WTC11 (cell line): Measurements from ENCODE around the gene SLC45A1. TPM values are rescaled to one million over a fixed set of nuclear protein-coding genes. Genes with fewer than 3 reads are reported as not detected.

Experiments
- ATAC-seq: fragments of 200-7000 bp; cut with Tn5 transposase; 2 replicates; pipeline ENCODE4 v1.10.0; 2021; ENCODE audit warnings: mild to moderate bottlenecking, moderate library complexity
- CTCF ChIA-PET: fragments of 300-600 bp; sonication (Branson Sonifier 250); formaldehyde crosslinking; loops from one replicate; lab custom pipeline; 2021; ENCODE audit warnings: antibody characterized with exemption; lab: Charles Lee
- POLR2A ChIA-PET: fragments of 350-600 bp; sonication (Branson Sonifier 250); formaldehyde crosslinking; loops from one replicate; lab custom pipeline; 2021; ENCODE audit warnings: antibody characterized with exemption; lab: Charles Lee
- DNase-seq: peaks from one replicate; pipeline ENCODE4 v3.0.0; 2021; ENCODE audit warnings: low spot score
- H3K27ac Mint-ChIP-seq: 2 replicates; pipeline ENCODE4 v1.8.0; 2021; ENCODE audit warnings: mixed read lengths
- H3K27me3 Mint-ChIP-seq: 2 replicates; pipeline ENCODE4 v1.8.0; 2021; ENCODE audit warnings: low read depth, mild to moderate bottlenecking, moderate library complexity, mixed read lengths
- H3K36me3 Mint-ChIP-seq: 2 replicates; pipeline ENCODE4 v1.8.0; 2021; ENCODE audit warnings: mixed read lengths
- H3K4me1 Mint-ChIP-seq: 2 replicates; pipeline ENCODE4 v1.8.0; 2022; ENCODE audit warnings: mixed read lengths
- H3K4me3 Mint-ChIP-seq: 2 replicates; pipeline ENCODE4 v1.8.0; 2021; ENCODE audit warnings: mild to moderate bottlenecking, moderate library complexity, mixed read lengths
- H3K9me3 Mint-ChIP-seq: 2 replicates; pipeline ENCODE4 v1.8.0; 2021; ENCODE audit warnings: mixed read lengths
- ATF3 ChIP-seq: sonication (generic); formaldehyde crosslinking; conservative IDR thresholded peaks from 2 replicates; pipeline ENCODE4 v1.8.1; 2022; ENCODE audit warnings: mild to moderate bottlenecking, missing genetic modification reagents
- E2F1 ChIP-seq: sonication (generic); formaldehyde crosslinking; IDR thresholded peaks from 2 replicates; pipeline ENCODE4 v1.8.0; 2022; ENCODE audit warnings: mild to moderate bottlenecking, missing genetic modification reagents
- EMX1 ChIP-seq: fragments of 250-450 bp; sonication (Bioruptor Pico); IDR thresholded peaks from 2 replicates; pipeline ENCODE4 v1.8.0; 2021; ENCODE audit warnings: mild to moderate bottlenecking
- ESRRA ChIP-seq: sonication (generic); formaldehyde crosslinking; IDR thresholded peaks from 2 replicates; pipeline ENCODE4 v1.8.1; 2022; ENCODE audit warnings: mild to moderate bottlenecking, missing genetic modification reagents, borderline replicate concordance
- ETV6 ChIP-seq: sonication (generic); formaldehyde crosslinking; IDR thresholded peaks from 2 replicates; pipeline ENCODE4 v1.8.1; 2022; ENCODE audit warnings: mild to moderate bottlenecking, missing genetic modification reagents
- FOXP1 ChIP-seq: sonication (generic); formaldehyde crosslinking; IDR thresholded peaks from 2 replicates; pipeline ENCODE4 v1.8.0; 2022; ENCODE audit warnings: missing genetic modification reagents, mild to moderate bottlenecking, moderate library complexity, borderline replicate concordance
- FOXP4 ChIP-seq: sonication (generic); formaldehyde crosslinking; IDR thresholded peaks from 2 replicates; pipeline ENCODE4 v1.8.0; 2022; ENCODE audit warnings: mild to moderate bottlenecking, missing genetic modification reagents
- GTF2I ChIP-seq: fragments of 250-450 bp; sonication (Bioruptor Pico); conservative IDR thresholded peaks from 2 replicates; pipeline ENCODE4 v1.4.0; 2021; ENCODE audit warnings: mild to moderate bottlenecking
- HMGXB4 ChIP-seq: sonication (generic); formaldehyde crosslinking; IDR thresholded peaks from 2 replicates; pipeline ENCODE4 v1.8.1; 2023; ENCODE audit warnings: mild to moderate bottlenecking, moderate library complexity, missing genetic modification reagents
- JAZF1 ChIP-seq: fragments of 250-450 bp; sonication (Bioruptor Pico); IDR thresholded peaks from 2 replicates; pipeline ENCODE4 v1.9.0; 2021; ENCODE audit warnings: moderate library complexity, mild to moderate bottlenecking, inconsistent platforms
- SMAD3 ChIP-seq: sonication (generic); formaldehyde crosslinking; IDR thresholded peaks from 2 replicates; pipeline ENCODE4 v1.8.0; 2022; ENCODE audit warnings: missing genetic modification reagents, mild to moderate bottlenecking, borderline replicate concordance
- SMAD4 ChIP-seq: sonication (generic); formaldehyde crosslinking; IDR thresholded peaks from 2 replicates; pipeline ENCODE4 v1.8.0; 2022; ENCODE audit warnings: mild to moderate bottlenecking, missing genetic modification reagents
- SOX15 ChIP-seq: fragments of 250-450 bp; sonication (Bioruptor Pico); IDR thresholded peaks from 2 replicates; pipeline ENCODE4 v1.9.0; 2021; ENCODE audit warnings: mild to moderate bottlenecking
- SP1 ChIP-seq: sonication (generic); formaldehyde crosslinking; conservative IDR thresholded peaks from 2 replicates; pipeline ENCODE4 v1.8.1; 2022; ENCODE audit warnings: missing genetic modification reagents
- TEAD4 ChIP-seq: sonication (generic); formaldehyde crosslinking; IDR thresholded peaks from 2 replicates; pipeline ENCODE4 v1.8.0; 2022; ENCODE audit warnings: mild to moderate bottlenecking, missing genetic modification reagents
- ZBTB21 ChIP-seq: sonication (generic); formaldehyde crosslinking; IDR thresholded peaks from 2 replicates; pipeline ENCODE4 v1.8.1; 2023; ENCODE audit warnings: mild to moderate bottlenecking, missing genetic modification reagents, borderline replicate concordance
- ZNF138 ChIP-seq: sonication (generic); formaldehyde crosslinking; conservative IDR thresholded peaks from 2 replicates; pipeline ENCODE4 v1.8.1; 2022; ENCODE audit warnings: mild to moderate bottlenecking, moderate library complexity, missing genetic modification reagents
- ZNF232 ChIP-seq: sonication (generic); formaldehyde crosslinking; IDR thresholded peaks from 2 replicates; pipeline ENCODE4 v1.8.0; 2022; ENCODE audit warnings: mild to moderate bottlenecking, missing genetic modification reagents
- ZNF263 ChIP-seq: sonication (generic); formaldehyde crosslinking; IDR thresholded peaks from 2 replicates; pipeline ENCODE4 v1.8.1; 2022; ENCODE audit warnings: low read depth, mild to moderate bottlenecking, moderate library complexity, missing genetic modification reagents
- ZNF317 ChIP-seq: sonication (generic); formaldehyde crosslinking; IDR thresholded peaks from 2 replicates; pipeline ENCODE4 v1.8.1; 2023; ENCODE audit warnings: low read depth, mild to moderate bottlenecking, moderate library complexity, missing genetic modification reagents, borderline replicate concordance
- total RNA-seq: library from RNA; stranded (reverse); gene quantifications from 3 replicates; pipeline ENCODE4 v1.2.3, GENCODE V29; 2021
- TF ChIP-seq, protein P1 (sequence below): fragments of 250-450 bp; sonication (Bioruptor Pico); IDR thresholded peaks from 2 replicates; pipeline ENCODE4 v1.9.0; 2021; ENCODE audit warnings: mild to moderate bottlenecking
- TF ChIP-seq, protein P2 (sequence below): fragments of 250-450 bp; sonication (Bioruptor Pico); IDR thresholded peaks from 2 replicates; pipeline ENCODE4 v1.9.0; 2021; ENCODE audit warnings: moderate library complexity, mild to moderate bottlenecking, inconsistent platforms, borderline replicate concordance
- TF ChIP-seq, protein P3 (sequence below): fragments of 200-600 bp; IDR thresholded peaks from 2 replicates; pipeline ENCODE4 v1.8.0; 2022; ENCODE audit warnings: antibody characterized with exemption
- TF ChIP-seq, protein P4 (sequence below): sonication (generic); formaldehyde crosslinking; IDR thresholded peaks from 2 replicates; pipeline ENCODE4 v1.8.1; 2023; ENCODE audit warnings: mild to moderate bottlenecking, missing genetic modification reagents, moderate library complexity

Gene SLC45A1
- total RNA-seq, 1 experiment from 2014 or later = 2.3 TPM

DNA sequence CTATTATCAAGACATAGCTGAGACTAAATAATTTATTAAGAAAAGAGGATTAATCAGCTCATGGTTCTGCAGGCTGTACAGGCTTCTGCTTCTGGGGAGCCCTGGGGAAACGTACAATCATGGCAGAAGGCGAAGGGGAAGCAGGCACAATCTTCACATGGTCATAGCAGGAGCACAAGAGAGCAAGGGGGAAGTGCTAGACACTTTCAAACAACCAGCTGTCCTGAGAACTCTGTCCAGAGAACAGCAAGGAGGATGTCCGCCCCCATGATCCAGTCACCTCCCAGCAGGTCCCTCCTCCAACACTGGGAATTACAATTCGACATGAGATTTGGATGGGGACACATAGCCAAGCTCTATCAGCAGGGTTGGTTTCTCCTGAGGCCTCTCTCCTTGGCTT, 10.3 kb upstream of the SLC45A1 start:
- peaks cover 5% of the 10 kb centered on the region; the same call in 1 of the 2 replicates for H3K4me1 Mint-ChIP-seq
- peaks cover 13% of the 10 kb centered on the region for H3K9me3 Mint-ChIP-seq
- DNase-seq (no peak), ATAC-seq (no peak)
- POLR2A ChIA-PET = no interaction called here
- CTCF ChIA-PET = interaction anchor here (0.7 to 1.7 kb wide), 4 partner anchors 8 to 541 kb away, joined by 3 to 4 read pairs (median 4); no protein-coding TSS in a partner anchor
- no peak overlapping the region for H3K27ac Mint-ChIP-seq
- peaks cover 7% of the 10 kb centered on the region for H3K36me3 Mint-ChIP-seq
- H3K27me3 Mint-ChIP-seq = no peaks in the 10 kb centered on the region
- no peak for TF ChIP-seq ZNF232
- TF ChIP-seq, protein P1, sequence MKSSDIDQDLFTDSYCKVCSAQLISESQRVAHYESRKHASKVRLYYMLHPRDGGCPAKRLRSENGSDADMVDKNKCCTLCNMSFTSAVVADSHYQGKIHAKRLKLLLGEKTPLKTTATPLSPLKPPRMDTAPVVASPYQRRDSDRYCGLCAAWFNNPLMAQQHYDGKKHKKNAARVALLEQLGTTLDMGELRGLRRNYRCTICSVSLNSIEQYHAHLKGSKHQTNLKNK (CRISPR knock-in tag) = no peak
- TF ChIP-seq TEAD4 (CRISPR knock-in tag) = no peak
- TF ChIP-seq GTF2I (CRISPR knock-in tag) = no peak
- no peak for TF ChIP-seq FOXP1
- TF ChIP-seq, protein P2, sequence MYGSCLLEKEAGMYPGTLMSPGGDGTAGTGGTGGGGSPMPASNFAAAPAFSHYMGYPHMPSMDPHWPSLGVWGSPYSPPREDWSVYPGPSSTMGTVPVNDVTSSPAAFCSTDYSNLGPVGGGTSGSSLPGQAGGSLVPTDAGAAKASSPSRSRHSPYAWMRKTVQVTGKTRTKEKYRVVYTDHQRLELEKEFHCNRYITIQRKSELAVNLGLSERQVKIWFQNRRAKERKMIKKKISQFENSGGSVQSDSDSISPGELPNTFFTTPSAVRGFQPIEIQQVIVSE = no peak
- no peak for TF ChIP-seq JAZF1 (CRISPR knock-in tag)
- TF ChIP-seq ZNF263 = no peak
- no peak for TF ChIP-seq ETV6 (CRISPR knock-in tag)
- no peak for TF ChIP-seq SMAD3 (CRISPR knock-in tag)
- TF ChIP-seq, protein P3, sequence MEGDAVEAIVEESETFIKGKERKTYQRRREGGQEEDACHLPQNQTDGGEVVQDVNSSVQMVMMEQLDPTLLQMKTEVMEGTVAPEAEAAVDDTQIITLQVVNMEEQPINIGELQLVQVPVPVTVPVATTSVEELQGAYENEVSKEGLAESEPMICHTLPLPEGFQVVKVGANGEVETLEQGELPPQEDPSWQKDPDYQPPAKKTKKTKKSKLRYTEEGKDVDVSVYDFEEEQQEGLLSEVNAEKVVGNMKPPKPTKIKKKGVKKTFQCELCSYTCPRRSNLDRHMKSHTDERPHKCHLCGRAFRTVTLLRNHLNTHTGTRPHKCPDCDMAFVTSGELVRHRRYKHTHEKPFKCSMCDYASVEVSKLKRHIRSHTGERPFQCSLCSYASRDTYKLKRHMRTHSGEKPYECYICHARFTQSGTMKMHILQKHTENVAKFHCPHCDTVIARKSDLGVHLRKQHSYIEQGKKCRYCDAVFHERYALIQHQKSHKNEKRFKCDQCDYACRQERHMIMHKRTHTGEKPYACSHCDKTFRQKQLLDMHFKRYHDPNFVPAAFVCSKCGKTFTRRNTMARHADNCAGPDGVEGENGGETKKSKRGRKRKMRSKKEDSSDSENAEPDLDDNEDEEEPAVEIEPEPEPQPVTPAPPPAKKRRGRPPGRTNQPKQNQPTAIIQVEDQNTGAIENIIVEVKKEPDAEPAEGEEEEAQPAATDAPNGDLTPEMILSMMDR = no peak
- TF ChIP-seq SOX15 (CRISPR knock-in tag) = no peak
- no peak for TF ChIP-seq HMGXB4
- no peak for TF ChIP-seq ESRRA (CRISPR knock-in tag)
- no peak for TF ChIP-seq SP1 (CRISPR knock-in tag)
- TF ChIP-seq ZBTB21 (CRISPR knock-in tag) = no peak
- no peak for TF ChIP-seq ATF3 (CRISPR knock-in tag)
- TF ChIP-seq EMX1 (CRISPR knock-in tag) = no peak
- TF ChIP-seq ZNF138 (CRISPR knock-in tag) = no peak
- H3K4me3 Mint-ChIP-seq = no peak overlapping the region

DNA sequence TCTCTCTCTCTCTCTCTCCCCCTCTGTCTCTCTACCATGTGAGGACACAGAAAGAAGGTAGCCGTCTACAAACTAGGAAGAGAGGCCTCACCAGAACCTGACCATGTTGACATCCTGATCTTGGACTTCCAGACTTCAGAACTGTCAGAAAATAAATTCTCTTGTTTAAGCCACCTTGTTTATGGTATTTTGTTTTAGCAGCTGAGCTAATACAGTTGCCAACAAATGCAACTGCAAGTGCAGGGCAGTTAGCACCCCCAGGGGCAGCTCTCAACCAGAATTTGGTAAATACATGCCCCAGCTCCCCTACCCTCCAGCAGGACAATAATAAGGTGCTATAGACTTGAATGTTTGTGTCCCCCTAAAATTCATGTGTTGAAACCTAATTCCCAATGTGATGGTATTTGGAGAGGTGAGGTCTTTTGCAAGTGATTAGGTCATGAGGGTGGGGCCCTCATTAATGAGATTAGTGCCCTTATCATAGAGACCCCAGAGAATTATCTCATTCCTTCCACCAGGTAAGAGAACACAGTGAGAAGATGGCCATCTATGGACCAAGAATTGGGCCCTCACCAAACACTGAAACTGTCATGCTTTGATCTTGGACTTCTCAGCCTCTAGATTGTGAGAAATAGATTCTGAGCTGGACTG, 6.7 kb upstream of the SLC45A1 start:
- ChIA-PET CTCF (interaction anchor here (1.3 to 6.7 kb wide), 4 partner anchors 44 to 336 kb away, joined by 3 to 271 read pairs (median 4); no protein-coding TSS in a partner anchor), POLR2A (interaction anchor here (0.7 kb wide), 1 partner anchor 63 kb away, joined by 5 read pairs; no protein-coding TSS in a partner anchor)
- peaks cover 7% of the 10 kb centered on the region for H3K36me3 Mint-ChIP-seq
- ATAC-seq (no peak), DNase-seq (no peak)
- no peak overlapping the region for H3K4me3 Mint-ChIP-seq
- peaks cover 31% of the 10 kb centered on the region for H3K4me1 Mint-ChIP-seq
- H3K9me3 Mint-ChIP-seq = peaks cover 13% of the 10 kb centered on the region
- peaks cover 5% of the 10 kb centered on the region for H3K27me3 Mint-ChIP-seq
- H3K27ac Mint-ChIP-seq = no peak overlapping the region
- no peak for TF ChIP-seq E2F1 (CRISPR knock-in tag)
- no peak for TF ChIP-seq ZNF317 (CRISPR knock-in tag)
- TF ChIP-seq, protein P4, sequence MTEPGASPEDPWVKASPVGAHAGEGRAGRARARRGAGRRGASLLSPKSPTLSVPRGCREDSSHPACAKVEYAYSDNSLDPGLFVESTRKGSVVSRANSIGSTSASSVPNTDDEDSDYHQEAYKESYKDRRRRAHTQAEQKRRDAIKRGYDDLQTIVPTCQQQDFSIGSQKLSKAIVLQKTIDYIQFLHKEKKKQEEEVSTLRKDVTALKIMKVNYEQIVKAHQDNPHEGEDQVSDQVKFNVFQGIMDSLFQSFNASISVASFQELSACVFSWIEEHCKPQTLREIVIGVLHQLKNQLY = no peak
- TF ChIP-seq SMAD4 (CRISPR knock-in tag) = no peak
- no peak for TF ChIP-seq GTF2I (CRISPR knock-in tag)
- no peak for TF ChIP-seq FOXP4
- no peak for TF ChIP-seq ATF3 (CRISPR knock-in tag)
- no peak for TF ChIP-seq FOXP1
